NB4 (cell line): ENCODE measurements around the gene VIM.

ENCODE experiments used
- DNase-seq: peaks from one replicate; pipeline ENCODE4 v3.0.0; 2010; ENCODE audit warnings: low read depth
- H3K4me3 ChIP-seq: one replicate; pipeline ENCODE4 v1.5.1; 2011; ENCODE audit warnings: mild to moderate bottlenecking, low read depth, low read length, moderate library complexity
- MYC ChIP-seq: IDR thresholded peaks from 2 replicates; pipeline ENCODE4 v1.6.1; 2011; ENCODE audit warnings: low read depth, low read length
- POLR2A ChIP-seq: IDR thresholded peaks from 2 replicates; pipeline ENCODE4 v1.6.1; 2011; ENCODE audit warnings: mild to moderate bottlenecking; ENCODE audit not compliant: insufficient read length; ENCODE audit errors: extremely low read depth
- TF ChIP-seq, protein P1 (sequence below): IDR thresholded peaks from 2 replicates; pipeline ENCODE4 v1.6.1; 2011; ENCODE audit warnings: low read depth, low read length
- TF ChIP-seq, protein P2 (sequence below): IDR thresholded peaks from one replicate; pipeline ENCODE4 v1.5.1; 2012; ENCODE audit warnings: low read depth, low read length

VIM gene

DNA sequence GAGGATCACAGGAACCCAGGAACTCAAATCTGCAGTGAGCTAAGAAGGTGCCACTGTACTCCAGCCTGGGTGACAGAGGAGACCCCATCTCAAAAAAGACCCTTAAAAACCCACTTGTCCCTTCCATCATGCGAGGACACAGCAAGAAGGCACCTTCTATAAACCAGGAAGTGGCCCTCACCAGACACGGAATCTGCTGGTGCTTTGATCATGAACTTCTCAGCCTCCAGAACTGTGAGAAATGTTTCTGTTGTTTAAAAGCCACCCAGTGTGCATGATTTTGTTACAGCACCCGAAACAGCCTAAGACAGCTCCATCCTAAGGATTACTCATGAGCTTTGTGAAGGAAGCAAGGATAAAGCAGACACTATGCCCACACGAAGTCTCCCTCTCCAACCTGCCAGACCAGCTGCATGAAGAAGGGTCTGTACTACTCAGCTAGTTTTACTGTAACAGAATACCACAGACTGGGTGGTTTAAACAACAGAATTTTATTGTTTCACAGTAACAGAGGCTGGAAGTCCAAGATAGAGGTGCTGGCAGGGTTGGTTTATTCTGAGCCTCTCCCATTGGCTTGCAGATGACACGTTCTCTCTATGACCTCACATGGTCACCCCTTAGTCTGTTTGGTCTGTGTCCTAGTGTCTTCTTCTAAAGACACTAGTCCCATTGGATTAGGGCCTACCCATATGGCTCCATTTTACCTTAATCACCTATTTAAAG, 13.7 kb downstream of the VIM start:
- no peak overlapping the region for H3K4me3 ChIP-seq
- DNase-seq: no peak
- no peak for TF ChIP-seq MYC
- TF ChIP-seq, protein P1, sequence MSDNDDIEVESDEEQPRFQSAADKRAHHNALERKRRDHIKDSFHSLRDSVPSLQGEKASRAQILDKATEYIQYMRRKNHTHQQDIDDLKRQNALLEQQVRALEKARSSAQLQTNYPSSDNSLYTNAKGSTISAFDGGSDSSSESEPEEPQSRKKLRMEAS: no peak
- no peak for TF ChIP-seq POLR2A
- TF ChIP-seq, protein P2, sequence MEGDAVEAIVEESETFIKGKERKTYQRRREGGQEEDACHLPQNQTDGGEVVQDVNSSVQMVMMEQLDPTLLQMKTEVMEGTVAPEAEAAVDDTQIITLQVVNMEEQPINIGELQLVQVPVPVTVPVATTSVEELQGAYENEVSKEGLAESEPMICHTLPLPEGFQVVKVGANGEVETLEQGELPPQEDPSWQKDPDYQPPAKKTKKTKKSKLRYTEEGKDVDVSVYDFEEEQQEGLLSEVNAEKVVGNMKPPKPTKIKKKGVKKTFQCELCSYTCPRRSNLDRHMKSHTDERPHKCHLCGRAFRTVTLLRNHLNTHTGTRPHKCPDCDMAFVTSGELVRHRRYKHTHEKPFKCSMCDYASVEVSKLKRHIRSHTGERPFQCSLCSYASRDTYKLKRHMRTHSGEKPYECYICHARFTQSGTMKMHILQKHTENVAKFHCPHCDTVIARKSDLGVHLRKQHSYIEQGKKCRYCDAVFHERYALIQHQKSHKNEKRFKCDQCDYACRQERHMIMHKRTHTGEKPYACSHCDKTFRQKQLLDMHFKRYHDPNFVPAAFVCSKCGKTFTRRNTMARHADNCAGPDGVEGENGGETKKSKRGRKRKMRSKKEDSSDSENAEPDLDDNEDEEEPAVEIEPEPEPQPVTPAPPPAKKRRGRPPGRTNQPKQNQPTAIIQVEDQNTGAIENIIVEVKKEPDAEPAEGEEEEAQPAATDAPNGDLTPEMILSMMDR: no peak

DNA sequence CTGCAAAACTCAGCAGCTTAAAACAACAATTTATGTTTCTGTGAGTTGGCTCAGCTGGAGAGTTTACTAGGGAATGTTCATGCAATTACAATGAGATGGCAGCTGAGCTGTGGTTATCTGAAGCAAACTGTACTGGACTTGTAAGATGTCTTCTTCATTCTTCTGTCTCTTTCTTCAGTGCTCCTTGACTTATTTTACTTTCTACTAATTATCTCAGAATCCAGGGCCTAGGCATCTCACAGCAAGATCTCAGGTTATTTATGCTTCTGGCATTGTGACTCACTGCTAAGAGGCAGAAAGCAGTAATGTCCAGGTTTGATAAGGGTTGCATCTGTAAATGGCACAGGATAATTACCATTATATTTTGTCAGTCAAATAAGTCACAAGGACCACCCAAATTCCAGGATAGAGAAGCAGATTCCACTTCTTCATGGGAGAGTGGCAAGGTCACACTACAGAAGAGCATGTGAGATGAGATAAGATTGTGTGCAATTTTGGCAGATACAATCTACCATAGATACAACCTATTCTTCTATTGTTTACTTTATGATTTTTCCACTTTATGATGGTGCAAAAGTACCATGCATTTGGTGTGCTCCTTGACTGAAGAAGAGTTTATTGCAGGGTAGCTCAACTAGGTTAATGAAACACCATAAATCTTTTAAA, 16.8 kb downstream of the VIM start:
- TF ChIP-seq MYC (no peak), POLR2A (no peak)
- TF ChIP-seq, protein P1: no peak
- TF ChIP-seq, protein P2: no peak
- H3K4me3 ChIP-seq: no peak overlapping the region
- no peak for DNase-seq

DNA sequence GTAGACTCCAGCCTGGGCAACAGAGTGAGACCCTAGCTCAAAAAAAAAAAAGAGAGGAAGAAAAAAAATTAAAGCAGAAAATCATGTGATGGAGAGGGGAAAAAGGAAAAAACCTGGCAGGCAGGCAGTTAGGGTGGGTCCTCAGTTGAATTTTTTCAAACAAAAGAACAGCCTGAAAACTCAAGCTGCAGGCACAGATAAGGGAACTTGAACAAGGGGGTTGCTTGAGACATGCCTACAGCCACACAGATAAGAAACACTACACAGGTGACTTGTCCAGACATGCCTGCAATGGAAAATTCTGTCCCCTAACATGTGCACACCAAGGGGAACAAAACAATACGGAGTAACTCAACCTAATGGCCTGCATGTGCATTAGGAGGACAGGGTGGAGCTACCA, 19.2 kb downstream of the VIM start:
- TF ChIP-seq, protein P1: no peak
- TF ChIP-seq MYC (no peak), POLR2A (no peak)
- TF ChIP-seq, protein P2: no peak
- DNase-seq: no peak
- H3K4me3 ChIP-seq: no peak overlapping the region

DNA sequence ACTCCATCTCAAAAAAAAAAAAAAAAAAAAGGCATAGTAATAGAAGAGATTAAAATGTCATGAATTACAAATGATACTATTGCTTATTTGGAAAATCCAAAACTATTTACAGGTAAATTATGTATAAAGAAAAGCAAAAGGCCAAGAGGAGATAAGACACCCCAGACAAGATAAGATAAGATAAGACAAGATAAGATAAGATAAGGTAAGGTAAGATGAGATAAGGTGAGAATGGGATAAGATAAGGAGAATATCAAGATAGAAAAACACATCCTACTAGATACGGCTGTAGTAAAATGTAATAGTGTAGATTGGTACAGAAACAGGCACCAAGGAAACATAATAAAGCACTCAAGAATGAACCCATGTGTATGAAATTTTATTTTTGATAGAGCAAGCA, 20.9 kb downstream of the VIM start:
- DNase-seq: no peak
- no peak overlapping the region for H3K4me3 ChIP-seq
- no peak for TF ChIP-seq MYC
- TF ChIP-seq POLR2A: no peak
- TF ChIP-seq, protein P2: no peak
- TF ChIP-seq, protein P1: no peak

DNA sequence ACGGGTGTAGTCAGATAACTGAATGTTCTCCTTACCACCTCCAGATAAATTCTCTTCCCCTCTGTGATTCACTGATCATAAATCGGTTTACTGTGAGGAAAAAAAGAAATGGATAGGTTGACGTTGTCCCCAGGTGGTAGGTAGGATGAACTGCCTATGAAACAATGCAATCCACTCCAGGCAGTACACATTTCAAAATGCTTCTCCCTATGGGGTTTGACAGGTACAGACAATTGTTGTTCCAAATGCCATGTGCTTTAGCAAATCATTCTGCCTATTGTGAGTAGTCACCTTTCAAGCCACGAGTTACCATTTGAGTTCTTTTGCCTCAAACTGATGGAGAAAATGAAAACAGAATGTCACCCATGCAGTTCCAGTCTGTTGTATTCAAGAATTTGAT, 21.8 kb downstream of the VIM start:
- no peak overlapping the region for H3K4me3 ChIP-seq
- DNase-seq: peak; percentile 27
- TF ChIP-seq, protein P1: no peak
- TF ChIP-seq, protein P2: peak; percentile 22
- TF ChIP-seq MYC: no peak
- TF ChIP-seq POLR2A: no peak
